ENCODE results near the gene SEPTIN10. TPM values are rescaled to one million over a fixed set of nuclear protein-coding genes. Genes with fewer than 3 reads are reported as not detected.

SEPTIN10 gene
- total RNA-seq, 1 donor from 2014 or later: 99.5 TPM

DNA sequence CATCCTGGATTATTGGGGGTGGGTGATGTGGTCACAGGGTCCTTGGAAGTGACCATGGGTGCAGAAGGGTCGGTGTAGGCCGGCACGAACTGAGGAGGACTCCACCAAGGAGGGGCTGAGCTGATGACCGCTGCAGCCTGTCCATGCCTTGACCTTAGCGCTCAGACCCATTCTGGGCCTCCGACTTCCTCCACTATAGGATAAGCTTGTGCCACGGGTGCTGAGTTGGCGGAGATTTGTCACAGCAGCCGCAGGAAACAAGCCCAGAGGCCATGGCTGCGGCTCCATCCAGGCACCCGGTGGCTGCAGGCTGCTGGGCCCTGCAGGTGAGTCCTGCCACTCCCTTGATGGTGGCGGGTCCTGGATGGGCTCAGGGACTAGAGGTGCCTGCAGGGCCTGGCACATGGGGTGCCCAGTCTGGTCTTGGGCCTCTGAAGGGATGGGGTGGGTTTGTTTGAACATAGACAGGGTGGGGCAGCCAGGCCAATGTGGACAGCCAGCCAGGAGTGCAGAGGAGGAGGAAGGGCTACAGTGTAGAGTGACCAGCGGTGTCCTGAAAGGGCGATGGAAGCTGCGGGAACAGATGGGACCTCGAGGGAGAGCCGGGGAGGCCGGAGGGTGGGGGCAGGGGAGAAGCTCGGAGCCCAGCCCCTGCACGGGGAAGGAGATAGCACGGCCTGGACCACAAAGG, 84.8 kb downstream of the SEPTIN10 start:
- DNase-seq (ENCODE audit: low read depth, low spot score): no peak
- no peaks in the 10 kb centered on the region for H3K27me3 Mint-ChIP-seq (ENCODE audit: low read depth)
- peaks cover 11% of the 10 kb centered on the region for H3K4me1 Mint-ChIP-seq
- no peak overlapping the region for H3K27ac Mint-ChIP-seq (ENCODE audit: unreplicated experiment)
- H3K36me3 Mint-ChIP-seq (ENCODE audit: low read depth): no peaks in the 10 kb centered on the region
- no peaks in the 10 kb centered on the region for H3K9me3 Mint-ChIP-seq
- H3K4me3 Mint-ChIP-seq: no peak overlapping the region
- TF ChIP-seq, protein P1, sequence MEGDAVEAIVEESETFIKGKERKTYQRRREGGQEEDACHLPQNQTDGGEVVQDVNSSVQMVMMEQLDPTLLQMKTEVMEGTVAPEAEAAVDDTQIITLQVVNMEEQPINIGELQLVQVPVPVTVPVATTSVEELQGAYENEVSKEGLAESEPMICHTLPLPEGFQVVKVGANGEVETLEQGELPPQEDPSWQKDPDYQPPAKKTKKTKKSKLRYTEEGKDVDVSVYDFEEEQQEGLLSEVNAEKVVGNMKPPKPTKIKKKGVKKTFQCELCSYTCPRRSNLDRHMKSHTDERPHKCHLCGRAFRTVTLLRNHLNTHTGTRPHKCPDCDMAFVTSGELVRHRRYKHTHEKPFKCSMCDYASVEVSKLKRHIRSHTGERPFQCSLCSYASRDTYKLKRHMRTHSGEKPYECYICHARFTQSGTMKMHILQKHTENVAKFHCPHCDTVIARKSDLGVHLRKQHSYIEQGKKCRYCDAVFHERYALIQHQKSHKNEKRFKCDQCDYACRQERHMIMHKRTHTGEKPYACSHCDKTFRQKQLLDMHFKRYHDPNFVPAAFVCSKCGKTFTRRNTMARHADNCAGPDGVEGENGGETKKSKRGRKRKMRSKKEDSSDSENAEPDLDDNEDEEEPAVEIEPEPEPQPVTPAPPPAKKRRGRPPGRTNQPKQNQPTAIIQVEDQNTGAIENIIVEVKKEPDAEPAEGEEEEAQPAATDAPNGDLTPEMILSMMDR (conservative IDR thresholded peaks at IDR 0.05): no peak

DNA sequence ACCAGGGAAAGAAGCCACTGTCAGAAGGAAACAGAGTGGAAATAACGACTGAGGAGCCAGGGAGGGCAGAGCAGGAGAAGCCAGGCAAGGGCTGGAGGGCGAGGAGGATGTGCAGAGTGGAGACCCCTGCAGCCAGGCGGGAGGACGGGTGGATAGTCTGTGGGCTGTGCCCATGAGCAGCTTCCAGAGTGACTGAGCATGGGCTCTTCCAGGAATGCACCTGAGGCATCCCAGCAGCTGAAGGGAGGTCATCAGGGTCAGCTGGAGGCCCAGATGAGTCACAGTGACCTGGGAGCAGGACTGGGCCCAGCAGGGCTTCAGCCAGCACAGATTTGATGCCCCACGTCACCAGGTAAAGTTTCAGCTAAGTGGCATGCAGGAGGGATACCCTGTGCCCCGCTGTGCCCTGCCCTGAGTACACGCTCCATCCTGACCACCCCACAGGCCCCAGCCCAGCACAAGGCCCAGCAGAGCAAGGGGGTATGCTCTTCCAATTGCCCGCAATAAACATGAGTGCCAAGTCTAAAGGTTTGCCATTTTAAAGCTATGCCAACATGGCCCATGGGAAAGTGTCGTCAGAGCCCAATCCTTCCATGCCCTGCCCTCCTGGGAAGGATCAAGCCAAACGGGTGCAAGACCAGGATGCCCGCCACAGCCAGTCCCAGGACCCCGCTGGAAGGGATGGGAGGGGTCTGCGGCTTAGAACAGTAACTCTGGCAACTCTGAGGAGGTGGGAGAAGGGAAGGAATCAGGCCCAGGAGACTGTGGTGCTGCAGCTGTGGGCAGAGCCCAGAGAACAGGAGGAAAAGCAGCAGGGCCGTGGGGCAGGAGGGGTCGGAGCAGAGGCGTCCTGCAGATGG, 85.7 kb downstream of the SEPTIN10 start:
- Mint-ChIP-seq H3K9me3 (no peaks in the 10 kb centered on the region), H3K36me3 (ENCODE audit: low read depth) (no peaks in the 10 kb centered on the region), H3K4me1 (peaks cover 7% of the 10 kb centered on the region), H3K27me3 (ENCODE audit: low read depth) (no peaks in the 10 kb centered on the region), H3K27ac (ENCODE audit: unreplicated experiment) (no peak overlapping the region), H3K4me3 (no peak overlapping the region)
- no peak for DNase-seq (ENCODE audit: low read depth, low spot score)
- TF ChIP-seq, protein P1 (conservative IDR thresholded peaks at IDR 0.05): no peak

DNA sequence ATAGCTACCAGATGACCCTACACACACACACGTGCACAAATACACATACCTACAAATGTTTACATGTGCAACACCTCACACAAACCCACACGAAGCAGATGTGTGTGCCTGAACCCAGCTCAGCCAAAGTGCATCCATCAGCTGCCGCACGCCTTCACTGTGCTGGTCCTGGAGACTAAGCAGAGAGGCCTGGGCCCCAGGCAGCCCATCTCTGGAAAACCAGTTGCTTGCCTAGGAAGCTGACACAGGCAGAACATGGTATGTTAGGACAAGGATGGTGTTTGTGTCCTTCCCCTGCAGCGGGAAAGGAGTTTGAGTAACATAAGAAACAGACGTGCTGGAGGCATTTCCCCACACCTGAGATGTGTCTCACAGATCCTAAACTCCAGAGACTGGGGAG, 86.7 kb downstream of the SEPTIN10 start:
- Mint-ChIP-seq H3K4me3 (no peak overlapping the region), H3K27ac (ENCODE audit: unreplicated experiment) (peak overlapping the region; percentile 19), H3K36me3 (ENCODE audit: low read depth) (no peaks in the 10 kb centered on the region), H3K27me3 (ENCODE audit: low read depth) (no peaks in the 10 kb centered on the region), H3K4me1 (peaks cover 7% of the 10 kb centered on the region), H3K9me3 (no peaks in the 10 kb centered on the region)
- DNase-seq (ENCODE audit: low read depth, low spot score): no peak
- TF ChIP-seq, protein P1 (conservative IDR thresholded peaks at IDR 0.05): no peak

DNA sequence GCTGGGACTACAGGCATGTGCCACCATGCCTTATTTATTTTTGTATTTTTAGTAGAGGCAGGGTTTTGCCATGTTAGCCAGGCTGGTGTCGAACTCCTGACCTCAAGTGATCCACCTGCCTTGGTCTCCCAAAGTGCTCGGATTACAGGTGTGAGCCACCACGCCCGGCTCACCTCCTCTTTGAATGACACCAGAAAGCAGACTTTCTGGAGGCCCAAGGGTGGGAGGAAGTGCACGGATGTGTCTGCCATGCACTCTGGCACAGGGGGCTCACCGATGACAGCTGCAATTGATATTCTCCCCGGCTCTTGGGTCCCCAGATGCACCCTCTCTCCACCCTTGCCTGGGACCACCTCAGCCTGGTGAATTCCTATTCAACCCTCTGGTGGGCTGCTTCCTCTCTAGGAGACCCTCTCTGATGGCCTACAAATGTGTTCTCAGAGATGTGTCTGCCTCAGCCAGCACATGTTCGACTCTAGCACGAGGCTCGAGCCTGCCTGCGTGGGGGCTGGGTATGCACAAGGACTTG, 87.3 kb downstream of the SEPTIN10 start:
- peaks cover 7% of the 10 kb centered on the region for H3K4me1 Mint-ChIP-seq
- peak overlapping the region; percentile 19 for H3K27ac Mint-ChIP-seq (ENCODE audit: unreplicated experiment)
- H3K4me3 Mint-ChIP-seq: no peak overlapping the region
- H3K9me3 Mint-ChIP-seq: no peaks in the 10 kb centered on the region
- DNase-seq (ENCODE audit: low read depth, low spot score): no peak
- TF ChIP-seq, protein P1 (conservative IDR thresholded peaks at IDR 0.05): no peak
- H3K27me3 Mint-ChIP-seq (ENCODE audit: low read depth): no peaks in the 10 kb centered on the region
- H3K36me3 Mint-ChIP-seq (ENCODE audit: low read depth): no peaks in the 10 kb centered on the region

DNA sequence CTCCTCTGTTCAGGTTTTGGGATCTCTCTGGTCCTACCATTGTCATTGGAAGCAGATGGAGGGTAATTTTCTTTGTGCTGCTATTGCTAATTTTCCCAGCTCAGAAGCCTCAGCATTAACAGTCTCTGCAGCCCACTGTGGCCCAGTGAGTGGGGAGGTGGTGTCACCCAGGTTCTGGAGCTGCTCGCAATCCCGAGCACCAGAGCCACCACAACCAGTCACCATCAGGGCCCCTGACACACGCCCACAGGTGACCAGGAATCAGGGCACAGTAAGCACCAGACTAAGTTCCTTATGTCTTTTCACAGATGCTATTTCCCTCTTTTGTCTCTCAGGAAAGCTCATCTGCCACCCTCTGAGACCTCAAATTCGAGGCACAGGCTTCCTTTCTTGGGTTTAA, 87.9 kb downstream of the SEPTIN10 start:
- no peaks in the 10 kb centered on the region for H3K9me3 Mint-ChIP-seq
- H3K4me3 Mint-ChIP-seq: no peak overlapping the region
- no peak overlapping the region for H3K27ac Mint-ChIP-seq (ENCODE audit: unreplicated experiment)
- no peak for DNase-seq (ENCODE audit: low read depth, low spot score)
- TF ChIP-seq, protein P1 (conservative IDR thresholded peaks at IDR 0.05): no peak
- no peaks in the 10 kb centered on the region for H3K36me3 Mint-ChIP-seq (ENCODE audit: low read depth)
- no peaks in the 10 kb centered on the region for H3K27me3 Mint-ChIP-seq (ENCODE audit: low read depth)
- peaks cover 7% of the 10 kb centered on the region for H3K4me1 Mint-ChIP-seq
